GM19324 (cell line): ENCODE results near the gene PCDHGA1.
"Not testable (repeated sequence)": the region's sequence is repeated elsewhere in the genome, so short reads cannot be mapped to it uniquely, and the experiment has no call there.

Experiments used
- ATAC-seq: cut with Tn5 transposase; IDR thresholded peaks from one replicate; pipeline ENCODE4 v1.9.1; 2021; ENCODE audit warnings: mild to moderate bottlenecking, moderate library complexity; ENCODE audit not compliant: unreplicated experiment, low FRiP score

Gene PCDHGA1

DNA sequence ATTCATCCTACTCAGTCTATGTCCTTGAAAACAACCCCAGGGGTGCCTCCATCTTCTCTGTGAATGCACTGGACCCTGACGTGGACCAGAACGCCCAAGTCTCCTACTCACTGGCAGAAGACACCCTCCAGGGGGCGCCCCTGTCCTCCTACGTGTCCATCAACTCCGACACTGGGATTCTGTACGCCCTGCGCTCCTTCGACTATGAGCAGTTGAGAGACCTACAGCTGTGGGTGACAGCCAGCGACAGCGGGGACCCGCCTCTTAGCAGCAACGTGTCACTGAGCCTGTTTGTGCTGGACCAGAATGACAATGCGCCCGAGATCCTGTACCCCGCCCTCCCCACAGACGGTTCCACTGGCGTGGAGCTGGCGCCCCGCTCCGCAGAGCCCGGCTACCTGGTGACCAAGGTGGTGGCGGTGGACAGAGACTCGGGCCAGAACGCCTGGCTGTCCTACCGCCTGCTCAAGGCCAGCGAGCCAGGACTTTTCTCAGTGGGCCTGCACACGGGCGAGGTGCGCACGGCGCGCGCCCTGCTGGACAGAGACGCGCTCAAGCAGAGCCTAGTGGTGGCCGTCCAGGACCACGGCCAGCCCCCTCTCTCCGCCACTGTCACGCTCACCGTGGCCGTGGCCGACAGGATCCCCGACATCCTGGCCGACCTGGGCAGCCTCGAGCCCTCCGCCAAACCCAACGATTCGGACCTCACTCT is 45.3 kb downstream of the PCDHGA1 start:
- not testable (repeated sequence) for ATAC-seq

DNA sequence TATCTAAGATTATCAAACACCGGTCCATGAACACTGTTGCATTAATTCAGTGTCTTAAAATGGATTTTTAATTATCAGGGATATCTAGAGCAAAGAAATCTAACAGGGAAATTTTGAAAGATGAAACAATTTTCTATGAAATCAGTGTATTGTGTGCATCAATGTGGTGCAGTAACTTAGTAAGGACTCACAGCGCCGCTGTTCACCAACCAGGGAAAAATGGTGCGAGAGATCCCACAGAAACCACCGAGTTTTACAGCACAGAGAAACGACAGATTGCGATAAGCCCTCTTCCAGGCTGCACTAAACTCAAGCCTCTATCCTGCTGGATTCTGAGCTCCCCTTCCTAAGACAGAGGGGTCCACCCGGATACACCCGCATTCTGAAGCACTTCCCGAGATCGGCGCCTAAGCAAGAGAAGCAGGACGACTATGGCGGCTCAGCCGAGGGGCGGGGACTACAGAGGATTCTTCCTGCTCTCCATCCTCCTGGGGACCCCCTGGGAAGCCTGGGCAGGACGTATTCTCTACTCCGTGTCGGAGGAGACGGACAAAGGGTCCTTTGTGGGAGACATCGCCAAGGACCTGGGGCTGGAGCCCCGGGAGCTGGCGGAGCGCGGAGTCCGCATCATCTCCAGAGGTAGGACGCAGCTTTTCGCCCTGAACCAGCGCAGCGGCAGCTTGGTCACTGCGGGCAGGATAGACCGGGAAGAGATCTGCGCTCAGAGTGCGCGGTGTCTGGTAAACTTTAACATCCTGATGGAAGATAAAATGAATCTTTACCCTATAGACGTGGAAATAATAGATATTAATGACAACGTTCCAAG is 52.4 kb downstream of the PCDHGA1 start, which contains the start of gene PCDHGA7:
Gene PCDHGA7, plus strand, starts transcription at position 274 of the 826 bp plus-strand sequence. Its CDS starts 158 bp downstream, at position 432.
- ATAC-seq = no peak

DNA sequence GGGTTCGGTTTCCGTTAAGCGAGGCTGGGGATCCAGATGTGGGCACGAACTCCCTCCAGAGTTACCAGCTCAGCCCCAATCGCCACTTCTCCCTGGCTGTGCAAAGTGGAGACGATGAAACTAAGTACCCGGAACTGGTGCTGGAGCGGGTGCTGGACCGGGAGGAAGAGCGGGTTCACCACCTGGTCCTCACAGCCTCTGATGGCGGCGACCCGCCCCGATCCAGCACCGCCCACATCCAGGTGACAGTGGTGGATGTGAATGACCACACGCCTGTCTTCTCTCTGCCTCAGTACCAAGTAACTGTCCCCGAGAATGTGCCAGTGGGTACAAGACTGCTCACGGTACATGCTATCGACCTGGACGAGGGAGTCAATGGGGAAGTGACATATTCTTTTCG is 53.0 kb downstream of the PCDHGA1 start:
- no peak for ATAC-seq

DNA sequence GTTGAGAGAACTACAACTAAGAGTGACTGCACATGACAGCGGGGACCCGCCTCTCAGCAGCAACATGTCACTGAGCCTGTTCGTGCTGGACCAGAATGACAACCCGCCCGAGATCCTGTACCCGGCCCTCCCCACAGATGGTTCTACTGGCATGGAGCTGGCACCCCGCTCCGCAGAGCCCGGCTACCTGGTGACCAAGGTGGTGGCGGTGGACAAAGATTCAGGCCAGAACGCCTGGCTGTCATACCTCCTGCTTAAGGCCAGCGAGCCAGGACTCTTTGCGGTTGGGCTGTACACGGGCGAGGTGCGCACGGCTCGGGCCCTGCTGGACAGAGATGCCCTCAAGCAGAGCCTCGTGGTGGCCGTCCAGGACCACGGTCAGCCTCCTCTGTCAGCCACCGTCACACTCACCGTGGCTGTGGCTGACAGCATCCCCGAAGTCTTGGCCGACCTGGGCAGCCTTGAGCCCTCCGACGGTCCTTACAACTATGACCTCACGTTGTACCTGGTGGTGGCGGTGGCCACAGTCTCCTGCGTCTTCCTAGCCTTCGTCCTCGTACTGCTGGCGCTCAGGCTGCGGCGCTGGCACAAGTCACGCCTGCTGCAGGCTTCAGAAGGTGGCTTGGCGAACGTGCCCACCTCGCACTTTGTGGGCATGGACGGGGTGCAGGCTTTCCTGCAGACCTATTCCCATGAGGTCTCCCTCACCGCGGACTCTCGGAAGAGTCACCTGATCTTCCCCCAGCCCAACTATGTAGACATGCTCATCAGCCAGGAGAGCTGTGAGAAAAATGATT is 54.4 kb downstream of the PCDHGA1 start:
- no peak for ATAC-seq

DNA sequence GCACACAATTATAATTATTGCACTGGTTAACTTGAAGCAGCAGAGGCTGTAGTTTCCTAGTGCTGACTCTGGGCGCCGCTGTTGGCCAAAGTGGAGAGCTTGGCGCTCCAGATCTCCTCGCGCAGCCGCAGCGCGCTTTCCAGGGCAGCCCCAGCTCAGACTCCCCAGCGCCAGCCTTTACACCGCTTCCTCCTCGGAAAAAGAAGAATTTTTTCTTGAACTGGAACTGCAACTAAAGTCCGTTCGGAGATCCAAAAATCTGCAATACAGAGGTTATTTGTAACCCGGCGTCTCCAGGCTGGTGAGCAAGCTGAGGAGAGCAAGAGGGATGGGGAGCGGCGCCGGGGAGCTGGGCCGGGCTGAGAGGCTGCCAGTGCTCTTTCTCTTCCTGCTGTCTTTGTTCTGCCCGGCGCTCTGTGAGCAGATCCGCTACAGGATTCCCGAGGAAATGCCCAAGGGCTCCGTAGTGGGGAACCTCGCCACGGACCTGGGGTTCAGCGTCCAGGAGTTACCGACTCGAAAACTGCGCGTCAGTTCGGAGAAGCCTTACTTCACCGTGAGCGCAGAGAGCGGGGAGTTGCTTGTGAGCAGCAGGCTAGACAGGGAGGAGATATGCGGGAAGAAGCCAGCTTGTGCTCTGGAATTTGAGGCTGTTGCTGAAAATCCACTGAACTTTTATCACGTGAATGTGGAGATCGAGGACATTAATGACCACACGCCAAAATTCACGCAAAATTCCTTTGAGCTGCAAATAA is 57.4 kb downstream of the PCDHGA1 start, which contains the start of gene PCDHGB4:
Gene PCDHGB4, plus strand, starts transcription at position 142 of the 755 bp plus-strand sequence. Its CDS starts 187 bp downstream, at position 329.
- not testable (repeated sequence) for ATAC-seq

DNA sequence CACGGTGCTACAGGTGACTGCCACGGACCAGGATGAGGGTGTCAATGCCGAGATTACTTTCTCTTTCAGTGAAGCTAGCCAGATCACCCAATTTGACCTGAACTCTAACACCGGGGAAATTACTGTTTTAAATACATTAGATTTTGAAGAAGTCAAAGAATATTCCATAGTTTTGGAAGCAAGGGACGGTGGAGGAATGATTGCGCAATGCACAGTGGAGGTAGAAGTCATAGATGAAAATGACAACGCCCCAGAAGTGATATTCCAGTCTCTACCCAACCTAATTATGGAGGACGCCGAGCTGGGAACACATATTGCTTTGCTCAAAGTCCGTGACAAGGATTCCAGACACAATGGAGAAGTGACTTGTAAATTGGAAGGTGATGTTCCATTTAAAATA is 58.3 kb downstream of the PCDHGA1 start:
- no peak for ATAC-seq

DNA sequence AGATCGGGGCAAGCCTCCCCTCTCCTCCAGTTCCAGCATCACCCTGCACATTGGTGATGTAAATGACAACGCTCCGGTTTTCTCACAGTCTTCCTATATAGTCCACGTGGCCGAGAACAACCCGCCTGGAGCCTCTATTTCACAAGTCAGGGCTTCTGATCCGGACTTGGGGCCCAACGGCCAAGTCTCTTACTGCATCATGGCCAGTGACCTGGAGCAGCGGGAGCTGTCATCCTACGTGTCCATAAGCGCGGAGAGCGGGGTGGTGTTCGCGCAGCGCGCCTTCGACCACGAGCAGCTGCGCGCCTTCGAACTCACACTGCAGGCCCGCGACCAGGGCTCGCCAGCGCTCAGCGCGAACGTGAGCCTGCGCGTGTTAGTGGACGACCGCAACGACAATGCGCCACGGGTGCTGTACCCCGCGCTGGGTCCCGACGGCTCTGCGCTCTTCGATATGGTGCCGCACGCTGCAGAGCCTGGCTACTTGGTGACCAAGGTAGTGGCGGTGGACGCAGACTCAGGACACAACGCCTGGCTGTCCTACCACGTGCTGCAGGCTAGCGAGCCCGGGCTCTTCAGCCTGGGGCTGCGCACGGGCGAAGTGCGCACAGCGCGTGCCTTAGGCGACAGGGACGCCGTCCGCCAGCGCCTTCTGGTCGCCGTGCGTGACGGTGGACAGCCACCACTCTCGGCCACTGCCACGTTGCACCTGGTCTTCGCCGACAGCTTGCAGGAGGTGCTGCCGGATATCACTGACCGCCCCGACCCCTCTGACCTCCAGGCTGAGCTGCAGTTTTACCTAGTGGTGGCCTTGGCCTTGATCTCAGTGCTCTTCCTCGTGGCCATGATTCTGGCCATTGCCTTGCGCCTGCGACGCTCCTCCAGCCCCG is 59.1 kb downstream of the PCDHGA1 start:
- no peak for ATAC-seq

DNA sequence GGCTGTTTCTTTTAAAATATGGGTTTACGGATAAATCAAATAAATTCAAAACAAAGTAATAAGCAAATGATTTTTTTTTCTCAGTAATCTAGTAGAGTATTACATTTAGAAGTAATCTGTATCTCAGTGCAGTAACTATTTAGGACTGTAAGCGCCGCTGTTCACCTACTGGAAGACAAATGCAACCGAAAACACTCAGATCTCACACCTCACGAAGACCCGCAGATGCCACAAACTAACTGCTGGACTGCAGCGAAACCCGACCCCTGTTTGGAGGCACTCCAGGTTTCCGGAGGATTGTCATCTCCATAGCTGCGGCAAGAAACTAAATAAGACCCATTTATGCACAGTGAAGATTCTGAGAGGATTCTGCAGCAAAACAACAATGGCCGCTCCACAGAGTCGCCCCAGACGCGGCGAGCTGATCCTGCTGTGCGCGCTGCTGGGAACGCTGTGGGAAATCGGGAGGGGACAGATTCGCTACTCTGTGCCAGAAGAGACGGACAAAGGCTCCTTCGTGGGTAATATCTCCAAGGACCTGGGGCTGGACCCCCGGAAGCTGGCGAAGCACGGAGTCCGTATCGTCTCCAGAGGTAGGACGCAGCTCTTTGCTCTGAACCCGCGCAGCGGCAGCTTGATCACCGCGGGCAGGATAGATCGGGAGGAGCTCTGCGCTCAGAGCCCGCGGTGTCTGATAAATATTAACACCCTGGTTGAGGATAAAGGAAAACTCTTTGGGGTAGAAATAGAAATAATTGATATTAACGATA is 62.3 kb downstream of the PCDHGA1 start, which contains the start of gene PCDHGA8:
Gene PCDHGA8, plus strand, starts transcription at position 205 of the 770 bp plus-strand sequence. Its CDS starts 181 bp downstream, at position 386.
- ATAC-seq = no peak

DNA sequence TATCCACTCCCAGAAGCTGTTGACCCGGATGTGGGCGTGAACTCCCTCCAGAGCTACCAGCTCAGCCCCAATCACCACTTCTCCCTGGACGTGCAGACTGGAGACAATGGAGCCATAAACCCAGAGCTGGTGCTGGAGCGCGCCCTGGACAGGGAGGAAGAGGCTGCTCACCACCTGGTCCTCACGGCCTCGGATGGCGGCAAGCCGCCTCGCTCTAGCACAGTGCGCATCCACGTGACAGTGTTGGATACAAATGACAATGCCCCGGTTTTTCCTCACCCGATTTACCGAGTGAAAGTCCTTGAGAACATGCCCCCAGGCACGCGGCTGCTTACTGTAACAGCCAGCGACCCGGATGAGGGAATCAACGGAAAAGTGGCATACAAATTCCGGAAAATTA is 63.0 kb downstream of the PCDHGA1 start:
- ATAC-seq = no peak

DNA sequence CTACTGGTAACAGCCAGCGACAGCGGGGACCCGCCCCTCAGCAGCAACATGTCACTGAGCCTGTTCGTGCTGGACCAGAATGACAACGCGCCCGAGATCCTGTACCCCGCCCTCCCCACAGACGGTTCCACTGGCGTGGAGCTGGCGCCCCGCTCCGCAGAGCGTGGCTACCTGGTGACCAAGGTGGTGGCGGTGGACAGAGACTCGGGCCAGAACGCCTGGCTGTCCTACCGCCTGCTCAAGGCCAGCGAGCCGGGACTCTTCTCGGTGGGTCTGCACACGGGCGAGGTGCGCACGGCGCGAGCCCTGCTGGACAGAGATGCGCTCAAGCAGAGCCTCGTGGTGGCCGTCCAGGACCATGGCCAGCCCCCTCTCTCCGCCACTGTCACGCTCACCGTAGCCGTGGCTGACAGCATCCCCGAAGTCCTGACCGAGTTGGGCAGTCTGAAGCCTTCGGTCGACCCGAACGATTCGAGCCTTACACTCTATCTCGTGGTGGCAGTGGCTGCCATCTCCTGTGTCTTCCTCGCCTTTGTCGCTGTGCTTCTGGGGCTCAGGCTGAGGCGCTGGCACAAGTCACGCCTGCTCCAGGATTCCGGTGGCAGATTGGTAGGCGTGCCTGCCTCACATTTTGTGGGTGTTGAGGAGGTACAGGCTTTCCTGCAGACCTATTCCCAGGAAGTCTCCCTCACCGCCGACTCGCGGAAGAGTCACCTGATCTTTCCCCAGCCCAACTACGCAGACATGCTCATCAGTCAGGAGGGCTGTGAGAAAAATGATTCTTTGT is 64.3 kb downstream of the PCDHGA1 start:
- ATAC-seq = not testable (repeated sequence)

DNA sequence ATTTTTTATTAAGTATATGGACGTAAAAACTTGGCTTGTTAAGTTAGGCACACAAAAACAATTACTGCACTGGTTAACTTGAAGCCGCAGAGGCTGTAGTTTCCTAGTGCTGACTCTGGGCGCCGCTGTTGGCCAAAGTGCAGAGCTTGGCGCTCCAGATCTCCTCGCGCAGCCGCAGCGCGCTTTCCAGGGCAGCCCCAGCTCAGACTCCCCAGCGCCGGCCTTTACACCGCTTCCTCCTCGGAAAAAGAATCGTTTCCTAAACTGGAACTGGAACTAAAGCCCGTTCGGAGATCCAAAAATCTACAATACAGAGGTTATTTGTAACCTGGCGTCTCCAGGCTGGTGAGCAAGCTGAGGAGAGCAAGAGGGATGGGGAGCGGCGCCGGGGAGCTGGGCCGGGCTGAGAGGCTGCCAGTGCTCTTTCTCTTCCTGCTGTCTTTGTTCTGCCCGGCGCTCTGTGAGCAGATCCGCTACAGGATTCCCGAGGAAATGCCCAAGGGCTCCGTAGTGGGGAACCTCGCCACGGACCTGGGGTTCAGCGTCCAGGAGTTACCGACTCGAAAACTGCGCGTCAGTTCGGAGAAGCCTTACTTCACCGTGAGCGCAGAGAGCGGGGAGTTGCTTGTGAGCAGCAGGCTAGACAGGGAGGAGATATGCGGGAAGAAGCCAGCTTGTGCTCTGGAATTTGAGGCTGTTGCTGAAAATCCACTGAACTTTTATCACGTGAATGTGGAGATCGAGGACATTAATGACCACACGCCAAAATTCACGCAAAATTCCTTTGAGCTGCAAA is 67.6 kb downstream of the PCDHGA1 start, which contains the start of gene PCDHGB5:
Gene PCDHGB5, plus strand, starts transcription at position 192 of the 796 bp plus-strand sequence. Its CDS starts 181 bp downstream, at position 373.
- ATAC-seq = not testable (repeated sequence)

DNA sequence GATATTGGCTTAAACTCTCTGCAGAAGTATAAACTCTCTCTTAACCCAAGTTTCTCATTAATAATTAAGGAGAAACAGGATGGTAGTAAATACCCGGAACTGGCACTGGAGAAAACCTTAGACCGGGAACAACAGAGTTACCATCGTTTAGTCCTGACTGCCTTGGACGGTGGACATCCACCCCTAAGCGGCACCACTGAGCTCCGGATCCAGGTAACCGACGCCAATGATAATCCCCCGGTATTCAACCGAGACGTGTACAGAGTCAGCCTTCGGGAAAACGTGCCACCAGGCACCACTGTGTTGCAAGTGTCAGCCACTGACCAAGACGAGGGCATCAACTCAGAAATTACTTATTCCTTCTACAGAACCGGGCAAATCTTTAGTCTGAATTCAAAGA is 68.3 kb downstream of the PCDHGA1 start:
- no peak for ATAC-seq

DNA sequence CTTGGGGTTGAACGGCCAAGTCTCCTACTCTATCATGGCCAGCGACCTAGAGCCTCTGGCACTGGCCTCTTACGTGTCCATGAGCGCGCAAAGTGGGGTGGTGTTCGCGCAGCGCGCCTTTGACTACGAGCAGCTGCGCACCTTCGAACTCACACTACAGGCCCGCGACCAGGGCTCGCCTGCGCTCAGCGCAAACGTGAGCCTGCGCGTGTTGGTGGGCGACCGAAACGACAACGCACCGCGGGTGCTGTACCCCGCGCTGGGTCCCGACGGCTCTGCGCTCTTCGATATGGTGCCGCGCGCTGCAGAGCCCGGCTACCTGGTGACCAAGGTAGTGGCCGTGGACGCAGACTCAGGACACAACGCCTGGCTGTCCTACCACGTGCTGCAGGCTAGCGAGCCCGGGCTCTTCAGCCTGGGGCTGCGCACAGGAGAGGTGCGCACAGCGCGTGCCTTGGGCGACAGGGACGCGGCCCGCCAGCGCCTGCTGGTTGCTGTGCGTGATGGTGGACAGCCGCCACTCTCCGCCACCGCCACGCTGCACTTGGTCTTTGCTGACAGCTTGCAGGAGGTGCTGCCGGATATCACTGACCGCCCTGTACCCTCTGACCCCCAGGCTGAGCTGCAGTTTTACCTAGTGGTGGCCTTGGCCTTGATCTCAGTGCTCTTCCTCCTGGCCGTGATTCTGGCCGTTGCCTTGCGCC is 69.4 kb downstream of the PCDHGA1 start:
- no peak for ATAC-seq

DNA sequence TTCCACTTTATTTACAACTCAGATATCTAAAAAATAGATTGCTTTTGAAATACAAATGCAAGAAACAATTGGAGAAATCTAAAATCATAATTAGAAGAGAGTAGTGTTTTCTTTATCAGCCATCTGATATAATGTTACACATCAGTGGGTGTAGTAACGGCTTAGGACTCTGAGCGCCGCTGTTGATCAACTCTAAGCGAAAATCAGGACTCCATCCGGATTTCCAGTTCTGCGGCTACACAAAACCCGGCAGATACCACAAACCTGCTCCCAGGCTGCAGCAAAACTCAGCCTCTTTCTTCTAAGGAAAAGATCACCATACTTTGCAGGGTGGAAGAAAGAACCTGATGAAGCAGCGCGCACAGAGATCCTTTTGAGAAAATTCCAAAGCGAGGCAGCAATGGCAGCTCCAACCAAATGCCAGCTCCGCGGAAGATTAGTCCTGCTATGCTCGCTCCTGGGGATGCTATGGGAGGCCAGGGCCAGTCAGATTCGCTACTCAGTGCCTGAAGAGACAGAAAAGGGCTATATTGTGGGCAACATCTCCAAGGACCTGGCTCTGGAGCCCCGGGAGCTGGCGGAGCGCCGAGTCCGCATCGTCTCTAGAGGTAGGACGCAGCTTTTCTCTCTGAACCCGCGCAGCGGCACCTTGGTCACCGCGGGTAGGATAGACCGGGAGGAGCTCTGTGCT is 72.4 kb downstream of the PCDHGA1 start, which contains the start of gene PCDHGA9:
Gene PCDHGA9, plus strand, starts transcription at position 226 of the 691 bp plus-strand sequence. Its CDS starts 175 bp downstream, at position 401.
- ATAC-seq = no peak

DNA sequence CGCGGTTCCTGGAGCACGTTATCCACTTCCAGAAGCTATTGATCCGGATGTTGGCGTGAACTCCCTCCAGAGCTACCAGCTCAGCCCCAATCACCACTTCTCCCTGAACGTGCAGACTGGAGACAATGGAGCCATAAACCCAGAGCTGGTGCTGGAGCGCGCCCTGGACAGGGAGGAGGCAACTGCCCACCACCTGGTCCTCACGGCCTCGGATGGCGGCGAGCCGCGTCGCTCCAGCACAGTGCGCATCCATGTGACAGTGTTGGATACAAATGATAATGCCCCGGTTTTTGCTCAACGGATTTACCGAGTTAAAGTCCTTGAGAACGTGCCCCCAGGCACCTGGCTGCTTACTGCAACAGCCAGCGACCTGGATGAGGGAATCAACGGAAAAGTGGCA is 73.1 kb downstream of the PCDHGA1 start:
- no peak for ATAC-seq
